VCaP (cell line): ENCODE data around the gene INPP5F.

ENCODE experiments used
- H3K27ac ChIP-seq: fragments of 450-650 bp; 2 replicates; pipeline ENCODE4 v1.5.1; 2017
- CTCF ChIP-seq: fragments of 450-650 bp; conservative IDR thresholded peaks from 2 replicates; pipeline ENCODE4 v1.5.1; 2017; ENCODE audit warnings: mild to moderate bottlenecking, moderate library complexity

The INPP5F gene

GRCh38 chr10:119776536-119776935, 50.7 kb downstream of the INPP5F start:
- H3K27ac ChIP-seq = no peak overlapping the region

GRCh38 chr10:119777686-119778085, 51.8 kb downstream of the INPP5F start:
- TF ChIP-seq CTCF = no peak
- no peak overlapping the region for H3K27ac ChIP-seq

More at GRCh38 chr10:119776536-119776935, 50.7 kb downstream of the INPP5F start:
- TF ChIP-seq CTCF = no peak

GRCh38 chr10:119778776-119779445, 53.1 kb downstream of the INPP5F start:
- no peak for TF ChIP-seq CTCF
- no peak overlapping the region for H3K27ac ChIP-seq

GRCh38 chr10:119780879-119781480, 55.1 kb downstream of the INPP5F start:
- no peak for TF ChIP-seq CTCF
- no peak overlapping the region for H3K27ac ChIP-seq

GRCh38 chr10:119781498-119781897, 55.6 kb downstream of the INPP5F start:
- H3K27ac ChIP-seq = no peak overlapping the region
- no peak for TF ChIP-seq CTCF

GRCh38 chr10:119782981-119783664, 57.3 kb downstream of the INPP5F start:
- H3K27ac ChIP-seq = no peak overlapping the region
- TF ChIP-seq CTCF = no peak

GRCh38 chr10:119783665-119784027, 57.8 kb downstream of the INPP5F start:
- no peak for TF ChIP-seq CTCF
- H3K27ac ChIP-seq = no peak overlapping the region
